ENCODE measurements around the gene SHC4.

GRCh38 chr15:48945386-48945785, 18.3 kb downstream of the SHC4 start:
- TF ChIP-seq CTCF (IDR thresholded peaks at IDR 0.05; ENCODE audit: insufficient read depth, low read length) (no peak), GABPA (IDR thresholded peaks at IDR 0.05; ENCODE audit: low read depth) (no peak), REST (IDR thresholded peaks at IDR 0.05; ENCODE audit: insufficient replicate concordance, low read depth) (no peak), POLR2AphosphoS5 (IDR thresholded peaks at IDR 0.05; ENCODE audit: low read depth) (no peak)
